Stromal cell of bone marrow (primary cell): ENCODE measurements around the gene HIPK2.
"Not testable (repeated sequence)": the region's sequence is repeated elsewhere in the genome, so short reads cannot be mapped to it uniquely, and the experiment has no call there.

ENCODE experiments used
- DNase-seq: peaks from one replicate; pipeline ENCODE4 v3.0.0-alpha.2; 2012; ENCODE audit warnings: low read depth

The HIPK2 gene

GRCh38 chr7:139566075-139566474 is 211.7 kb downstream of the HIPK2 start:
- DNase-seq, result no peak

GRCh38 chr7:139563856-139564255 is 213.9 kb downstream of the HIPK2 start:
- no peak for DNase-seq

GRCh38 chr7:139562961-139563565 is 214.7 kb downstream of the HIPK2 start:
- no peak for DNase-seq

- no peak for DNase-seq
Observed at GRCh38 chr7:139562491-139562890, 215.3 kb downstream of the HIPK2 start.

- DNase-seq, result no peak
Observed at GRCh38 chr7:139560678-139561077, 217.1 kb downstream of the HIPK2 start.

- no peak for DNase-seq
Observed at GRCh38 chr7:139560199-139560598, 217.6 kb downstream of the HIPK2 start.

GRCh38 chr7:139559364-139560105 is 218.3 kb downstream of the HIPK2 start:
- no peak for DNase-seq

GRCh38 chr7:139557857-139558581 is 219.8 kb downstream of the HIPK2 start:
- no peak for DNase-seq

- not testable (repeated sequence) for DNase-seq
Observed at GRCh38 chr7:139553991-139554700, 223.7 kb downstream of the HIPK2 start.

- no peak for DNase-seq
Observed at GRCh38 chr7:139548302-139549028, 229.3 kb downstream of the HIPK2 start.

GRCh38 chr7:139544645-139545044 is 233.2 kb downstream of the HIPK2 start:
- DNase-seq, result no peak

- no peak for DNase-seq
Observed at GRCh38 chr7:139543801-139544603, 233.8 kb downstream of the HIPK2 start.

GRCh38 chr7:139542308-139543151 is 235.3 kb downstream of the HIPK2 start:
- DNase-seq, result no peak

GRCh38 chr7:139541600-139542307 is 236.0 kb downstream of the HIPK2 start:
- no peak for DNase-seq

GRCh38 chr7:139540203-139540602 is 237.6 kb downstream of the HIPK2 start:
- DNase-seq, result no peak

GRCh38 chr7:139538881-139539635 is 238.7 kb downstream of the HIPK2 start:
- peak; percentile 6 for DNase-seq

GRCh38 chr7:139536152-139536551 is 241.6 kb downstream of the HIPK2 start:
- DNase-seq, result no peak

- DNase-seq, result no peak
Observed at GRCh38 chr7:139534966-139535651, 242.7 kb downstream of the HIPK2 start.
